HG03175 (cell line): ENCODE measurements around the gene FAM216A.
"Not testable (repeated sequence)": the region's sequence is repeated elsewhere in the genome, so short reads cannot be mapped to it uniquely, and the experiment has no call there.

ENCODE experiments used
- ATAC-seq: cut with Tn5 transposase; IDR thresholded peaks from one replicate; pipeline ENCODE4 v1.9.1; 2021; ENCODE audit warnings: mild to moderate bottlenecking, moderate library complexity; ENCODE audit not compliant: unreplicated experiment

The FAM216A gene, protein sequence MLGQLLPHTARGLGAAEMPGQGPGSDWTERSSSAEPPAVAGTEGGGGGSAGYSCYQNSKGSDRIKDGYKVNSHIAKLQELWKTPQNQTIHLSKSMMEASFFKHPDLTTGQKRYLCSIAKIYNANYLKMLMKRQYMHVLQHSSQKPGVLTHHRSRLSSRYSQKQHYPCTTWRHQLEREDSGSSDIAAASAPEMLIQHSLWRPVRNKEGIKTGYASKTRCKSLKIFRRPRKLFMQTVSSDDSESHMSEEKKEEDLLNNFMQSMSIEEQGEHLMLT

DNA sequence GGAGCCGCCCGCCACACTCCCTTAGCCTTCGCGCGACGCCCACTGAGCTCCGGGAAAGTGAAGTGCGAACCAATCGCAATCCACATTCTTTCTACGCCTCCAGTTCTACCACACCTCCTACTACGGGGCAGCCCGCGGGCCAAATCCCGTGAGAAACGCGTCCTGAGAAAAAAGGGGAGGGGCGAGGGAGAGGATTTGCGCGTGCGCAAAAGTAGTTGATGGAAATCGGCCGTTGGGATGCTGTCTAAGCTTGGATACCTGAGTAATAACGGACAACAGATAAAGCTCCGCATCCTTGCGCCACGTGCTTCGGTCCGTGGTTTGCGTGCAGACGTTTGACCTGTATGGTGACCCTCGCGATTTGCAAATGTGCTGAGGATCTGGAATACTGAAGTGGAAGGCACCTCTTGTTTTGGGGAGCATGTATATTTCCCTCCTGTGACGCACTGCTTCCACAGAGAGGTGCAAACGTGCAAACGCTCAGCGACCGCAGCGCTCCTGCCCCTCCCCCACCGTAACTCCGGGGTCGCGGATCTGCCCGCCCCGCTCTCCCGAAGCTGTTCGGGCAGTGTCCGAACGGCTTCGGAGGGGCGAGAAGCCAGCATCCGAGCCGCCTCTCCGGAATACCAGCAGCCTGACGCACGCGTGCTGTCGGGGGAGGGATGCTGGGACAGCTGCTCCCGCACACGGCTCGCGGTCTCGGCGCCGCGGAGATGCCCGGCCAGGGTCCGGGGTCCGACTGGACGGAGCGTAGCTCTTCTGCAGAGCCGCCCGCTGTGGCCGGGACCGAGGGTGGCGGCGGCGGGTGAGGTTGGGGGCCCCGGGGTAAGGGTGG, at the start of gene FAM216A, which contains the start of gene GPN3:
FAM216A (plus strand) TSS at position 632 of the 835 bp plus-strand sequence; CDS start at position 663, 31 bp downstream.
GPN3 (minus strand) TSS at position 44 of the 835 bp plus-strand sequence. CDS start 54 bp downstream, outside the sequence.
- ATAC-seq = peak; percentile 72

DNA sequence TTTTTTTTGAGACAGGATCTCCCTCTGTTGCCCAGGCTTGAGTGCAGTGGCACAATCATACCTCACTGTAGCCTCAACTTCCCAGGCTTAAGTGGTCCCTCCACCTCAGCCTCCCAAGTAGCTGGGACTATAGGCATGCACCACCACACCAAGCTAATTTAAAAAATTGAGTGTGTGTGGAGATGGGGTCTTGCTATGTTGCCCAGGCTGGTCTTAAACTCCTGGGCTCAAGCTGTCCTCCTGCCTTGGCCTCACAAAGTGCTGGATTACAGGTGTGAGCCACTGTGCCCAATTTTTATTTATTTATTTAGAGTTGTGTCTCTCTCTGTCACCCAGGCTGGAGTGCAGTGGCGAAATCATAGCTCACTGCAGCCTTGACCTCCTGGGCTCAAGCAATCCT, 48.0 kb upstream of the FAM216A start:
- ATAC-seq = not testable (repeated sequence)

DNA sequence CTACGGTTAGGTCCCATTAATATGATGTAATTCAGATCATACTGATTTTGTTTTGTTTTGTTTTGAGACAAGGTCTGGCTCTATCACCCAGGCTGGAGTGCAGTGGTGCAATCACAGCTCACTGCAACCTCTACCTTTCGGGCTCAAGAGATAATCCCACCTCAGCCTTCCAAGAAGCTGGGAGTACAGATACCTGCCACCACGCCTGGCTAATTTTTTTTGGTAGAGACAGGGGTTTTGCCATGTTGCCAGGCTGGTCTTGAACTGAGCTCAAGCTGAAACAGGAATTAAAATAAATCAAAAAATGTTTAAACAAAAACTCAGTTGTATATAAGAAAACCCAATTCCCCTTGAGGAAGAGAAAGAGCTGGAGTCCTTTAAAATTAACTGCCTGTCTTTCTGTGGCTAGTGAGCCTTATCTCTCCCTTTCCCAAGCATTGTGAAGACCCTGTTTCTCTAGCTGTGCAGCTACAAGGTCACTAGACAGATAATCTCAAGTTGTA, 47.4 kb upstream of the FAM216A start:
- no peak for ATAC-seq

DNA sequence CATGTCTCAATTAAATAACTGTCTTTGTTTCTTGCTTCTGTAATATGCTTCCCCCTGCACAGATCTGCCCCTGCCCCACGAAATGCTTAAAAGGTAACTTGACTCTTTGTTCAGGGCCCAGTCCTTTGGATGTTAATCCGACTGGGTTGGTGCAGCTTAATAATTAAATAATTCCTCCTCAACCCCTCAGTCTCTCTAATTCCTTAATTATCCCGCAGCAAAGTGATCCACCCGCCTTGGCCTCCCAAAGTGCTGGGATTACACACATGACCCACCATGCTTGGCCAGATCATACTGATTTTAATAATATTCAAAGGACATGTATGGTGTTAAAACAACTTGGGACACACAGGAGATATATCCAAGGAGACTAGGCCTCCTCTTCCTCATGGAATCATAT, 46.9 kb upstream of the FAM216A start:
- ATAC-seq = no peak

DNA sequence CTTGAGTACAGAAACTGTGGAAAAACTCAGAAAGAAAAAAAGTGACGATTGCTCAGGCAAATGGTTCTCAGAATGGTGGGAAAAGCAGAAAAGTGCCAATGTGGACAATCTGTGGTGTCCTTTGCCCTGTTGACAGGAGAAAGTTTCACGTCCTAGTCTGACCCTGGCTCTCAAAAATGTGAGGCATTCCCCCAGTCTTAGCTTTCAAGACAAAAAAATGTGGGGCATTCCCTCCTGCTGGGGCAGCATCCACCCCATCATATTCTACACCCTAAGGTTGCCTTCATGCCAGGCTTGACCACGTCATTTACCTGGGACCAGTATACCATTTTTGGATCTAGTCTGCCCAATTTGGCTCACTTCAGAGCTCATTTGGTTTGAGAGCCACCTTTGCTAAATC, 44.4 kb upstream of the FAM216A start:
- ATAC-seq = no peak

DNA sequence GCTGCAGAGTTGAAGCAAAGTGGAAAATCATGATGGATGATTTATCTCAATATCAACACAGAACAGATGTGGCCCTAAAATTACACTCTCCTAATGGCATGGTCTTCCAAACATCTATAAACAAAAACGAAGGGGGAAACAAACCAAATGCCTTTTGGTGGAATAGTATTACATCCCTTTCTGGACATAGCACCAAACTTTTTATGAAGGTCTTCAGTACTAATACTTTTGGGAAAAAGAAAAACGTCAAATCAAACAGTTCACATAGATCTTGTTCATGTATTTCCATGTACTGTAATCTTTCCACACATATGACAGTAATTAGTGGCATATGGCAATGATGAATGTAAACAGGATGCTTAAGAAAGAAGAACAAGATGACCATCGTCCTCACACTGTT, 42.2 kb upstream of the FAM216A start:
- ATAC-seq = no peak

DNA sequence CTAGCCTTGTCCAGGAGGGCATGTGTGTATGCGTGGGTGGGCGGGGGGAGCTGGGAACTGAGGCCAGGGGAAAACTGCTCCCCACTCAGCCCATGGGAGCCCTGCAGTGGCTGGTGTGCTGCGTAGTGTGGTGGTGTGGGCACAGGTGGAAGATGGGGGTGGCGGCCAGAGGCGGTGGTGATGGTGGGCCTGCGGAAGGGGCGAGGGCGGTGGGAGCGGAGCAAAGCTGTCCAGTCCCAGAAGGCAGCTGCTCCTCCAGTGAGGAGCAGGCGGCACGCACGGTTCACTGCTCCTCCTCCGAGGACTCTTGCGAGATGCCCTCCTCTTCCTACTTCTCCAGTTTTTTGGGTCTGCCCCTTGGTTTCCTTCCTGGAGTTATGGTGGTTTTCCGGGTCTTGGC, 39.0 kb upstream of the FAM216A start:
- ATAC-seq = not testable (repeated sequence)

DNA sequence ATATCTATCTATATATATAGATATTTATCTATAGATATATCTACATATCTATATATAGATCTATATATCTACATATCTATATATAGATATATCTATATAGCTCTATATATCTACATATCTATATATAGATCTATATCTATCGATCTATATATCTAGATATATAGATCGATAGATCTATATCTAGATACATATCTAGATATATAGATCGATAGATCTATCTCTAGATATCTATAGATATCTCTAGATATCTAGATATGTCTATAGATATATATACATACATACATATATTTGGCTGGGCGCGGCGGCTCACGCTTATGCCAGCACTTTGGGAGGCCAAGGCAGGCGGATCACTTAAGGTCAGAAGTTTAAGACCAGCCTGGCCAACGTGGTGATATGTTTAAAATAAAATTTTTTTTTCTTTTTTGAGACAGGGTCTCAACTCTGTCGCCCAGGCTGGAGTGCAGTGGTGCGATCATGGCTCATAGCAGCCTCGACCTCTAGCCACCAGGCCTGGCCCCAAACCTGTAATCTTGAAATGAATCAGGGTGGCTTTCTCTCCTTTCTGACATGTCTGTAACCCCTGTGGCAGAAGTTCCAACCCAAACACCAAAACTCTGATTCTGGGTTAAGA, 36.6 kb upstream of the FAM216A start:
- ATAC-seq = no peak

DNA sequence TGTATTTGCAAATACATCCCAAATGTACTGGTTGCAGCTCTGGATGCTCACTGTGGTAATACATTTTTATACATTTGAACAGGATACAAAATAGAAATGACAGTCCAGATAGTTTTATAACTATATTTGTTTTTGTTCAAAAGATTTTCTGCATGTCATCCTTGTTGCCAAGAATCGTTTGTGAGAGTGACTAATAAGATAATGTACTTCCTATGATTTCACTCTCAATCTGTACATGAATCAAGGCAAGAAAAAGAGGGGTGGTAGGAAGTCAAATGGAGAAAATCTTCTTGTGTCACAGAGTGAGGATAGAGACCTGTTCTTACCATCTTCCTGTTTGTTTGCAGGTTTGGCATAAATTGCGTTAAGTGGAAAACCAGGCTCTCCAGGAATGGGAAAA, 32.4 kb upstream of the FAM216A start:
- no peak for ATAC-seq

DNA sequence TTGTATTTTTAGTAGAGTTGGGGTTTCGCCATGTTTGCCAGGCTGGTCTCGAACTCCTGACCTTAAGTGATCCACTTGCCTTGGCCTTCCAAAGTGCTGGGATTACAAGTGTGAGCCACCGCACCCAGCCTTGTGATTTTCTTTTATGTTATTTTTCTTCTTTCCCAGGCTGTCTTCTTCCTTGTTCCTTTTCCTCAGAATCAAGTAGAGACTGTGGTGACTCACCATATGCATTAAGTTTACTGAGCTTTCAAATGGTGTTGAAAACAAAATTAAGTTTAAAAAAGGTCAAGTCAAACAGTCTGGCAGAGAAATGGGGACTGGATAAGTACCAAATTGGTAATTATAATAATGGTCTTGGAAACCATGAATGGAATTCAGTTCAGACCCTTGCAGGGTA, 24.2 kb upstream of the FAM216A start:
- no peak for ATAC-seq

DNA sequence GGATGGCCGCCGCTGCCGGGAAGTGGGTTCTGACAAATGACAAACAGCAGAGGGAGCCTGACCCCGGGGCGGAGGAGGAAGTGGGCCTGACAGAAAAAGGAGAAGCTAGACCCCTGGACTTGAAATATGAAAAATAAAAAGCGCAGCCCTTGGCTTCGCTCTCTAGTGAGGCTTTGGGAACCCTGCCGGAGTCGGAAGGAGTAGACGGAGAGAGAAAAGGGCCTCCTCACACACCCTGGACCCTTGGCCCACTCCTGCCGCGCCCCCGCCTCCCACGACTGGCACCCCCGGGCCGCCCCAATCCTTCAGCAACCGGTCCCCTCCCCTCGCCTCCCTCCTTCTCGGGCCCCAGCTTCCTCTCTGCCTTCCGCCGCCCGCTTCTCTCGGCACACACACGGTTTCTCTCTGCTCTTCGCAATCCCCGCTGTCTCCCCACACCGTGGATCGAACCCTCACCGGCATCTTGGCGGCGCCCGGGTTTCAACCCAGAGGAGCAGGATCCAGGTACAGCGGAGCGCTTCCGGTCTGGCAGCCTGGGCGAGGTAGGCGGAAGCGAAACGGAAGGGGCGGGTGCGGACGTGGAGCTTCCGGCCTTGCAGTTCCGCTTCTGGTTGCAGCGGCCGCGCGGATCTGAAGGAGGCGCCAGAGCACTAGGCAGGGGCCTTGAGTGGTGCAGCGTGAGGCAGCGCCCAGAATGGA, 18.7 kb upstream of the FAM216A start, which contains the start of gene ARPC3:
ARPC3 (minus strand) TSS at position 539 of the 699 bp plus-strand sequence; CDS start at position 462, 77 bp downstream.
- ATAC-seq = peak; percentile 94

DNA sequence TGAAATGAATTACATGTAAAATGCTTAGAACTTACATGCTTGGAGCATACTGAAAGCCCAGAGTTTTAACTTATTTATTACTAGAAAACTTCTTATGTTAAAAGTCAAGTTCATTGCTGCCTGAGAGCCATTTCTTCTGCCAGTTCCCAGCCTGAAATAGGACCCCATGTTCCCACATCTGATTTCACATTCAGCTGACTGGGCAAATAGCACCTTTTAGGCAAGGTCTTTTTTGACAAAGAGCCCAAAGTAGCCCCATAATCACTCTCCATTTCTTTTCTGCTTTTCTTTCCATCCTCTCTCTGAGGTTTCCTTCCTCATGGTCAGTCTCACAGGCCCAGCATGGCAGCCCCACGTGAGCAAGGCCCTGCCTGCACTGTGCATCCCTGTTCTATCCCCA, 17.4 kb upstream of the FAM216A start:
- ATAC-seq = no peak

DNA sequence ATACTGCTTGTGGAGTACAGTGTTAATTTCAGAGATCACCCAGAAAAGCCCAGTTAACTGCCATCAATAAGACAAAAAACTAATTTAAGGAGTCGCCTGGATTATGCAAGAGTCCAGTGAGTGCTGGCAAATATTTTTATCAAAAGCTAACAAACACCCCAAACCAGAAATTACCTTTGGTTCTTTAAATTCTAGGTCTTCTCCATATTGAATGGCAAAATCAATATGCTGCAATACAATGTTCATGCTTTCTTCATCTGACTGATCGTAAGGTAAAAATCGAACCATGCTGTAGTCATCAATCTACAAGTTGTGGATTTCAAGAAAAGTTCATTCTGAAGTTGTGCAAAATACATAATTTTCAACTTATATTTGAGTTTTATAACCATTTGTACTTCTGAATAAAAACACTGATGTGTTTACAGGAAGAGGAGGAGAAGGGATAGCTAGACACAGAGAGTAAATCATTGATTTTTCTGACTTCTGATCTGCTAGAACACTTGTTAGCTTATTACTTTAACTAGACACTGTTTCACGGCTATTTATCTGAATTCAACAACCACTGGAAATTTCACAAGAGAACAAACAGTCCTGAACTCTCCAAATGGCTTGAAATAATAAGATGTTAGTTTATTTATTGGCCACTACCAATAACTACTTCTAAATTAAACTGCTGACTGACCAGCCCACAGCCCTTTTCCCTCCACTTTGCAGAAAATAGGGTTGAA, 14.9 kb upstream of the FAM216A start:
- no peak for ATAC-seq

DNA sequence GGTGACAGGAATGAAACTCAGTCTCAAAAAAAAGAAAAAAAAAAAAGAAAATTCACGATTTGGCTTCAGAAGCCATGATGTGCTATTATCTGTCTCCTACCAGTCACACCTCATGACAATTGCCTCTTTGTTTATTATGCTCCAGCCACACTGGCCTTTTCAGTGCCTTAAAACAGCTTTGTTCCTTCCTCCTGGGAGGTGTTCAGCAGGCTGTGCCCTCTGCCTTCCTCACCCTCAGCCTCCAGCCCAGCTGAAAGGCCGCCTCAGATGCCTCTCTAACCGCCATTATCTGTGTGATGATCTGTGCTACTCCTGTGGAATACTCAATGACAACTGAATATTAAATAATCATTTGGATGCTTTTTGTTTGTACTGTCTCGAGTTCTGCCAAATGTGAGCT, 9.9 kb upstream of the FAM216A start:
- ATAC-seq = no peak

DNA sequence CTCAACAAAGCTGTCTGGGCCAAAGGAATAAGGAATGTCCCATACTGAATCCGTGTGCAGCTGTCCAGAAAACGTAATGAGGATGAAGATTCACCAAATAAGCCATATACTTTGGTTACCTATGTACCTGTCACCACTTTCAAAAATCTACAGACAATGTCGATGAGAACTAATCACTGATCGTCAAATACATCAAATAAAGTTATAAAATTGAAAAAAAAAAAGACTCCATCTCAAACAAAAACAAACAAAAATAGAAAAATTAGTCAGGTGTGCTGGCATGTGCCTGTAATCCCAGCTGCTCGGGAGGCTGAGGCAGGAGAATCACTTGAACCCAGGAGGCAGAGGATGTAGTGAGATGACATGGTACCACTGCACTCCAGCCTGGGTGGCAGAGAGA, 7.5 kb upstream of the FAM216A start:
- not testable (repeated sequence) for ATAC-seq

DNA sequence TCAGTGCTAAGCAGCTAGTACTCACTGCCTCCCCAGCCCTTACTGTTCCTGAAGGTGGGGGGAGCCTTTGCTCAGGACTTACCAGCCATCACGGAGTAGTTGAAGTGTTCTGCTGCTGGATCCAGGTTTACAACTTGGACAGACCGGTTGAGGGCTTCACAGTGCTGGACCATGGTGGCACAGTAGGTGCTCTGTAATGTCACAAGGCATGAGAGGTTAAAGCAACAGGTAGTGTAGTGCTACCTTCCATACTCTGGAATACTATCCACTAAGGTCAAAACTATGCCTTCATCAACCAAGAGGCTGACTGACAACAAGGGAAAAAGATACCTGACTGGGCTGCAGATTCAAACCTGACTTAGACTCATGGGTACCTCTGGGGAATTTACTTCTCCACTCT, 3.6 kb upstream of the FAM216A start:
- no peak for ATAC-seq

DNA sequence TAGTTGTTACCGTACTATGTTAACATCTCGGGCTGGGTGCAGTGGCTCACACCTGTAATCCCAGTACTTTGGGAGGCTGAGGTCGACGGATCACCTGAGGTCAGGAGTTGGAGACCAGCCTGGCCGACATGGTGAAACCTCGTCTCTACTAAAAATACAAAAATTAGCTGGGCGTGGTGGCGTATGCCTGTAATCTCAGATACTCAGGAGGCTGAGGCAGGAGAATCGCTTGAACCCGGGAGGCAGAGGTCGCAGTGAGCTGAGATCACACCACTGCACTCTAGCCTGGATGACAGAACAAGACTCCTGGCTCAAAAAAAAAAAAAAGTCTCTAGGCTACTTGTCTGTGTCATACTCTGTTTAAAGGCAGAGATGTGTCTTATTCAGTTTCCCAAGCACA, 2.9 kb upstream of the FAM216A start:
- ATAC-seq = not testable (repeated sequence)

DNA sequence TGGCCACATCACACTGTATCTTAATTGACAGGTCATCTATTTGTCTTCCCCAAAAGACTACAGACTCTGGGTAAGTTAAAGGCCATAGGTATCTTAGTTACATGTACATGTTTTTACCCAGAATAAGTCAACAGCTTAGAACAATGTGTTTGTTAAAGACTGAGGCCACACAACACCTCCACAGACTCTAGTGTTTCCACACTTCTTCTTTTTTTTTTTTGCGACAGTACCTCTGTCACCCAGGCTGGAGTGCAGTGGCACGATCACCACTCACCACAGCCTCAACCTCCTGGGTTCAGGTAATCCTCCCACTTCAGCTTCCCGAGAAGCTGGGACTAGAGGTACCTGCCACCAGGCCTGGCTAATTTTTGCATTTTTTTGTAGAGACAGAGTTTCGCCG, 1.9 kb upstream of the FAM216A start:
- no peak for ATAC-seq

DNA sequence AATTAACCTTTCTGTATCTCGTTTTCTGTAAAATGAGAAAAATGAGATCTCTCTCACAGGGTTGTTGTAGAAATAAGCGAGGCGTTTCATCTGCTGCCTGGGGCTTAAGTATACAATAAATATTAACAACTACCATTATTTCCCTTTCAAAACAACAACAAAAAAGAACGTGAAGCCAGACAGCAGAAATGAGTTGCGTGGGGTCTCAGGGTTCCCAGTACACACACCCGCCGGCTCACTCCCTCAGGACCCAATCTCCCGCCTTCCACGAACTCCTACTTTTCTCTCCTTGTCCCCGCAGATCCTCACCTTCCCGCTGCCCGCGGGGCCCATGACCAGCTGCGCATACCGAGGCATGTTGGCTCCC, 815 bp upstream of the FAM216A start:
- no peak for ATAC-seq

DNA sequence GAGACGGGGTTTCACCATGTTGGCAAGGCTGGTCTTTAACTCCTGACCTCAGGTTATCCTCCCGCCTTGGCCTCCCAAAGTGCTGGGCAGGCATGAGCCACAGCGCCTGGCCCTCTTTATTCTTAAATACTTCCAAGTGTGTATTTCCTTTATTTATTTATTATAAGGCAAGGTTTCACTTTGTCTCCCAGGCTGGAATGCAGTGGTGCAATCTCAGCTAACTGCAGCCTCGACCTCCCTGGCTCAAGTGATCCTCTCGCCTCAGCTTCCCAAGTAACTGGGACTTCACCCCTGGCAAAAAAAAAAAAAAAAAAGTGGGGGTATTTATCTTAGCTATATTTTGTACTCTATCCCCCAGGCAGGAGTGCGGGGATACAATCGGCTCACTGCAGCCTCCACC, 6.8 kb downstream of the FAM216A start:
- ATAC-seq = no peak
